Thoracic aorta (tissue), 2 donors: ENCODE measurements around the gene ORMDL2. TPM values are rescaled to one million over a fixed set of nuclear protein-coding genes. Genes with fewer than 3 reads are reported as not detected.

Experiments
- ATAC-seq: fragments of 150-250 bp; one replicate; pipeline ENCODE4 v1.8.0; 2017; ENCODE audit warnings: low read depth; ENCODE audit not compliant: insufficient number of reproducible peaks, low FRiP score
- DNase-seq: peaks from one replicate; pipeline ENCODE4 v3.0.0-alpha.2; 2020; ENCODE audit warnings: low spot score
- H3K27ac ChIP-seq, 2 donors: fragments of 200-600 bp; sonication (generic); 1 replicate in 1 of 2; 2 replicates in 1 of 2; pipeline ENCODE4 v1.5.1; 2016; ENCODE audit warnings: mild to moderate bottlenecking in 2 of 2, moderate library complexity in 2 of 2
- H3K27me3 ChIP-seq: fragments of 200-600 bp; sonication (generic); replicated peaks from 2 replicates; pipeline ENCODE4 v1.6.0; 2016; ENCODE audit warnings: mild to moderate bottlenecking; ENCODE audit not compliant: insufficient read depth
- H3K36me3 ChIP-seq: fragments of 200-600 bp; sonication (generic); one replicate; pipeline ENCODE4 v1.5.1; 2016
- H3K4me1 ChIP-seq, 2 donors: fragments of 200-600 bp; sonication (generic); 1 replicate in 1 of 2; 2 replicates in 1 of 2; pipeline versions ENCODE4 v1.5.1 to v1.6.0; 2016; ENCODE audit warnings: low read depth in 2 of 2, mild to moderate bottlenecking in 1 of 2; ENCODE audit not compliant: control insufficient read depth in 1 of 2
- H3K4me3 ChIP-seq: fragments of 200-600 bp; sonication (generic); 2 replicates; pipeline ENCODE4 v1.5.1; 2016; ENCODE audit warnings: mild to moderate bottlenecking
- H3K9me3 ChIP-seq: fragments of 200-600 bp; sonication (generic); 2 replicates; pipeline ENCODE4 v1.5.1; 2016
- total RNA-seq, 2 donors: library from RNA; depleted of rRNA; stranded (reverse); fragments of >200 nt; gene quantifications; one replicate each; pipeline versions ENCODE4 v1.1.0 to v1.2.3, GENCODE V29; 2016
- TF ChIP-seq, protein P1 (sequence below): fragments of 200-600 bp; sonication (generic); IDR thresholded peaks from one replicate; pipeline ENCODE4 v1.5.1; 2019; ENCODE audit warnings: antibody characterized with exemption

Gene ORMDL2
- total RNA-seq, 2 donors from 2014 or later, result 13.8 to 16.2 TPM

DNA sequence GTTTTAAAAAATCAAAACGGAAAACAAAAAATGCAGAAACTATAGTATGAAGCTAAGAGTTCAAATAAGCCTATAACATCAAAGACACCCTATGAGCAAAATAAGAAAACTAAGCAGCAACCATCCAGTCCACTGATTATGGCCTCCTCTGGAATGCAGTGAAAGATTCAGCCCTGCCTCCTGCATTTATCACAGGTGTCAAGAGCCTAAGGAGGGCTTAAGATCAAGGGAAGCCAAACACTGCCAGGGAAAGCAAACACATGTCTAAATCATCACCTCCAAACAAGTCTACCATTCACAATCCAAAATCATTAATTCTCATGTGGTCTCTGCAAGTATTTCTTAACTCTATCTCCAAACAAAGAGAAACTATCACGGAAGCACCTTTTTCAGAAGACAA lies 28.7 kb upstream of the ORMDL2 start:
- no peak for ATAC-seq
- H3K4me3 ChIP-seq, result no peak overlapping the region
- H3K4me1 ChIP-seq, result no peaks in the 10 kb centered on the region
- peaks cover 54% of the 10 kb centered on the region for H3K36me3 ChIP-seq
- no peaks in the 10 kb centered on the region for H3K9me3 ChIP-seq
- DNase-seq, result no peak
- no peaks in the 10 kb centered on the region for H3K27me3 ChIP-seq
- no peak overlapping the region for H3K27ac ChIP-seq
- TF ChIP-seq, protein P1, sequence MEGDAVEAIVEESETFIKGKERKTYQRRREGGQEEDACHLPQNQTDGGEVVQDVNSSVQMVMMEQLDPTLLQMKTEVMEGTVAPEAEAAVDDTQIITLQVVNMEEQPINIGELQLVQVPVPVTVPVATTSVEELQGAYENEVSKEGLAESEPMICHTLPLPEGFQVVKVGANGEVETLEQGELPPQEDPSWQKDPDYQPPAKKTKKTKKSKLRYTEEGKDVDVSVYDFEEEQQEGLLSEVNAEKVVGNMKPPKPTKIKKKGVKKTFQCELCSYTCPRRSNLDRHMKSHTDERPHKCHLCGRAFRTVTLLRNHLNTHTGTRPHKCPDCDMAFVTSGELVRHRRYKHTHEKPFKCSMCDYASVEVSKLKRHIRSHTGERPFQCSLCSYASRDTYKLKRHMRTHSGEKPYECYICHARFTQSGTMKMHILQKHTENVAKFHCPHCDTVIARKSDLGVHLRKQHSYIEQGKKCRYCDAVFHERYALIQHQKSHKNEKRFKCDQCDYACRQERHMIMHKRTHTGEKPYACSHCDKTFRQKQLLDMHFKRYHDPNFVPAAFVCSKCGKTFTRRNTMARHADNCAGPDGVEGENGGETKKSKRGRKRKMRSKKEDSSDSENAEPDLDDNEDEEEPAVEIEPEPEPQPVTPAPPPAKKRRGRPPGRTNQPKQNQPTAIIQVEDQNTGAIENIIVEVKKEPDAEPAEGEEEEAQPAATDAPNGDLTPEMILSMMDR, result no peak

DNA sequence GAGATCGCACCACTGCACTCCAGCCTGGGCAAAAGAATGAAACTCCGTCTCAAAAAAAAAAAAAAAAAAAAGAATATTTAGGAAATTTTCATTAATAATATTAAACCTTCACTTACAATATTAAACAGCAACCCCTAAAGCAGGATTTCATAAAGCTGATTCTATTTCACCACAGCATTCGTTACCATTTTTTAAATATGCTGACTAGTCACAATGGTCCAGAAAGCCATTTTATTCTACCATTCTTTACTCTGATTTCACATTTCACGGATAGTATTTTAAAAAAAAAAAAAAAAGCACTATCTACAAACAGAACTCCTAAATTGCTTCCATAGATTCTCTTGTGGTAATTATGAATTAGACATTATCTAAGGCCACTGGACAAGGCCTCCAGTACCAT lies 27.9 kb upstream of the ORMDL2 start:
- H3K4me3 ChIP-seq, result no peak overlapping the region
- DNase-seq, result no peak
- H3K27me3 ChIP-seq, result no peaks in the 10 kb centered on the region
- peaks cover 55% of the 10 kb centered on the region for H3K36me3 ChIP-seq
- no peaks in the 10 kb centered on the region for H3K9me3 ChIP-seq
- H3K4me1 ChIP-seq, result no peaks in the 10 kb centered on the region
- H3K27ac ChIP-seq, result no peak overlapping the region
- ATAC-seq, result no peak
- TF ChIP-seq, protein P1, result no peak

DNA sequence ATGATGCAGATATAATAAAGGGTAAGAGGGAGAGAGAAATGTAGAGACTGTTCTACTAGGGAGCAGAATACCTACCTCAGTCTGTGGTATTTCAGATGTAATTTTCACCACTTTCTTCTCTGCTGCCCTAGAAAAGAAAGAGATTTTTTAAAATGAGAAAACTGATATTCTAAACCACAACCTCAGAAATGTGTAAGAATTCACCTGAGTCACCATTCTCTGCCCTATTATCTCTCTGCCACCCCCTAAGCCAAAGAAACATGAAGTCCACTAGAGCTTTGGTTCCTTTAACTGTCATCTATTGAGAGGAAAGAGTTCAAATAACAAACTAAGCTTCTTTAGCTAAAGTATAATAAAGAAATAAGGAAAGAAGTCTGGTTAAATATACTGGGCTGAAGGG lies 21.9 kb upstream of the ORMDL2 start:
- H3K27me3 ChIP-seq, result no peaks in the 10 kb centered on the region
- DNase-seq, result no peak
- no peak for ATAC-seq
- TF ChIP-seq, protein P1, result no peak
- H3K27ac ChIP-seq, result no peak overlapping the region
- H3K9me3 ChIP-seq, result no peaks in the 10 kb centered on the region
- H3K4me1 ChIP-seq, result no peaks in the 10 kb centered on the region
- no peak overlapping the region for H3K4me3 ChIP-seq
- peaks cover 24% of the 10 kb centered on the region for H3K36me3 ChIP-seq

DNA sequence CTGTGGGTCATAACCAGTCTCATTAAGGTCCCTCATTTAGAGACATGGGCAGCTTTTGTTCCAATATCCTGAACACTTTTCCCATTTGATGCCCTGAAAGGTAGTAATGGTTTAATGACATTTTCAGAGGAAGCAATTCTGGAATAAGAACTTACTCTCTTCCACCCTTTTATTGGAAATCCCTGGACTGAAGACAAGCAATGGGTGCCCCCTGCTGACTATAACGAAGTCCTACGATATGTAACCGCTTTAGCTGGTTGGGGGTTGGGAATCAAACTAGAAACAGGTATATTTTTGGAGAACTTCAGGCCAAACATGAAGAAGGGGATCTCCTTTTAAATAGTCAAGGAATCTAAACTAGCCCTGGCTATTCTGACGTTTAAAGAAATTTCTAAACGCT lies 20.8 kb upstream of the ORMDL2 start:
- H3K9me3 ChIP-seq, result no peaks in the 10 kb centered on the region
- DNase-seq (no peak), ATAC-seq (no peak)
- peaks cover 27% of the 10 kb centered on the region for H3K36me3 ChIP-seq
- no peaks in the 10 kb centered on the region for H3K27me3 ChIP-seq
- TF ChIP-seq, protein P1, result peak; percentile 22
- H3K4me1 ChIP-seq, result no peaks in the 10 kb centered on the region
- H3K4me3 ChIP-seq, result no peak overlapping the region
- H3K27ac ChIP-seq, result no peak overlapping the region

DNA sequence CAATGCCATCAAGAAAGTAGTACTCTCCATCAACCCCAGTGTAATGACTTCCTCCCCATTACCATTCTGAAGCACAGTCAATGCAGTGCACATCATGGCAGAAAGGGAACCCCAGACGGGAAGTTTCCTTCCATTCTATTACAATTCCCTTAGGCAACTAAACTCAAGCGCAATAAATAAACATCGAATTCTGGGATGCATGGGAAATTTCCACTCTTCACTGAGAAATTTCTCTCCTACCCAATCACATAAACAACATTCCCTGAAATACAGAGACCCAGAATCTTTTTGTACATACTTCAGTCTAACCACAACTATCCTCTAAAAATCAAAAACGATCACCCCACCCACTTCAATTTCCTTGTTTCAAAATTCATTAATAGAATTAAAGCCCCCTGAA lies 20.3 kb upstream of the ORMDL2 start:
- Histone ChIP-seq H3K27ac (no peak overlapping the region), H3K9me3 (no peaks in the 10 kb centered on the region), H3K27me3 (no peaks in the 10 kb centered on the region), H3K4me3 (no peak overlapping the region), H3K36me3 (peaks cover 27% of the 10 kb centered on the region), H3K4me1 (no peaks in the 10 kb centered on the region)
- no peak for ATAC-seq
- DNase-seq, result no peak
- TF ChIP-seq, protein P1, result no peak
